Astrocyte (in vitro differentiated cells and primary cell): ENCODE measurements around the gene ADCY4. TPM values are rescaled to one million over a fixed set of nuclear protein-coding genes. Genes with fewer than 3 reads are reported as not detected.

Experiments
- DNase-seq: peaks from one replicate; pipeline ENCODE4 v3.0.0-alpha.2; 2010; ENCODE audit warnings: low read depth
- FAIRE-seq: peaks from 2 replicates; lab custom pipeline; 2011; peaks lifted over from hg19 to GRCh38; lab: Jason Lieb, UNC
- H2AFZ ChIP-seq: 2 replicates; pipeline ENCODE4 v1.6.0; 2012; ENCODE audit warnings: low read depth, low read length, inconsistent platforms
- H3K27ac ChIP-seq: 2 replicates; pipeline ENCODE4 v1.5.1; 2011; ENCODE audit warnings: low read depth, low read length, inconsistent platforms
- H3K27me3 ChIP-seq: 2 replicates; pipeline ENCODE4 v1.6.0; 2011; ENCODE audit warnings: low read length, inconsistent platforms; ENCODE audit not compliant: insufficient read depth
- H3K36me3 ChIP-seq: 2 replicates; pipeline ENCODE4 v1.5.1; 2011; ENCODE audit warnings: low read length, inconsistent platforms; ENCODE audit not compliant: insufficient read depth
- H3K4me1 ChIP-seq: 2 replicates; pipeline ENCODE4 v1.5.1; 2011; ENCODE audit warnings: low read length, inconsistent platforms; ENCODE audit not compliant: insufficient read depth
- H3K4me2 ChIP-seq: 2 replicates; pipeline ENCODE4 v1.6.0; 2012; ENCODE audit warnings: low read length, inconsistent platforms
- H3K4me3 ChIP-seq: 2 replicates; pipeline ENCODE4 v1.5.1; 2011; ENCODE audit warnings: low read depth, mild to moderate bottlenecking, low read length, inconsistent platforms; ENCODE audit not compliant: insufficient read depth
- H3K79me2 ChIP-seq: 2 replicates; pipeline ENCODE4 v1.6.0; 2012; ENCODE audit warnings: mild to moderate bottlenecking, low read length, inconsistent platforms; ENCODE audit not compliant: insufficient read depth
- H3K9ac ChIP-seq: 2 replicates; pipeline ENCODE4 v1.6.0; 2012; ENCODE audit warnings: mild to moderate bottlenecking, low read length, inconsistent platforms
- H3K9me3 ChIP-seq: 2 replicates; pipeline ENCODE4 v1.5.1; 2012; ENCODE audit warnings: low read depth, mild to moderate bottlenecking, low read length, inconsistent platforms; ENCODE audit not compliant: insufficient read depth
- H4K20me1 ChIP-seq: 2 replicates; pipeline ENCODE4 v1.6.0; 2012; ENCODE audit warnings: low read length, inconsistent platforms; ENCODE audit not compliant: insufficient read depth
- H3K27ac Mint-ChIP-seq: one replicate; pipeline ENCODE4 v1.8.0; 2021; ENCODE audit warnings: mild to moderate bottlenecking, mixed read lengths; ENCODE audit not compliant: unreplicated experiment
- H3K27me3 Mint-ChIP-seq: one replicate; pipeline ENCODE4 v1.8.0; 2021; ENCODE audit warnings: low read depth, mixed read lengths; ENCODE audit not compliant: unreplicated experiment
- H3K36me3 Mint-ChIP-seq: one replicate; pipeline ENCODE4 v1.8.0; 2021; ENCODE audit warnings: low read depth, mixed read lengths; ENCODE audit not compliant: unreplicated experiment
- H3K4me1 Mint-ChIP-seq: one replicate; pipeline ENCODE4 v1.8.0; 2021; ENCODE audit warnings: low read depth, mixed read lengths; ENCODE audit not compliant: unreplicated experiment
- H3K4me3 Mint-ChIP-seq: one replicate; pipeline ENCODE4 v1.8.0; 2021; ENCODE audit warnings: mild to moderate bottlenecking, moderate library complexity, mixed read lengths; ENCODE audit not compliant: unreplicated experiment
- H3K9me3 Mint-ChIP-seq: one replicate; pipeline ENCODE4 v1.8.0; 2021; ENCODE audit warnings: mild to moderate bottlenecking, mixed read lengths; ENCODE audit not compliant: unreplicated experiment
- CTCF ChIP-seq: IDR thresholded peaks from 2 replicates; pipeline ENCODE4 v1.5.1; 2011; ENCODE audit warnings: low read depth, mild to moderate bottlenecking, inconsistent platforms, low read length, moderate library complexity; ENCODE audit not compliant: insufficient read depth
- EZH2 ChIP-seq: IDR thresholded peaks from 2 replicates; pipeline ENCODE4 v1.6.1; 2012; ENCODE audit warnings: mild to moderate bottlenecking, low read length, inconsistent platforms; ENCODE audit not compliant: insufficient read depth
- total RNA-seq: library from RNA; stranded (reverse); gene quantifications from 2 replicates; pipeline ENCODE4 v1.2.1, GENCODE V29; 2021

The ADCY4 gene
- total RNA-seq, 1 donor from 2014 or later: 0.32 TPM

- H3K4me1 Mint-ChIP-seq: peaks cover 2% of the 10 kb centered on the region
- no peaks in the 10 kb centered on the region for H3K36me3 Mint-ChIP-seq
- Histone ChIP-seq H4K20me1 (no peaks in the 10 kb centered on the region), H3K9ac (no peak overlapping the region), H3K4me1 (no peaks in the 10 kb centered on the region), H3K4me3 (no peak overlapping the region), H3K27me3 (peaks cover 40% of the 10 kb centered on the region), H3K4me2 (no peak overlapping the region), H3K79me2 (no peaks in the 10 kb centered on the region), H3K36me3 (no peaks in the 10 kb centered on the region), H3K27ac (no peak overlapping the region), H3K9me3 (no peaks in the 10 kb centered on the region), H2AFZ (no peak overlapping the region)
- no peak overlapping the region for H3K27ac Mint-ChIP-seq
- peaks cover 4% of the 10 kb centered on the region for H3K9me3 Mint-ChIP-seq
- peaks cover 47% of the 10 kb centered on the region for H3K27me3 Mint-ChIP-seq
- FAIRE-seq (no peak), DNase-seq (peak; percentile 21)
- TF ChIP-seq CTCF: no peak
- no peak for TF ChIP-seq EZH2
- no peak overlapping the region for H3K4me3 Mint-ChIP-seq
These were observed 18.9 kb upstream of the ADCY4 start for GRCh38 chr14:24353559-24354481.

GRCh38 chr14:24351517-24351916, 16.6 kb upstream of the ADCY4 start:
- Histone ChIP-seq H3K4me2 (no peak overlapping the region), H2AFZ (no peak overlapping the region), H3K27me3 (peaks cover 45% of the 10 kb centered on the region)

More at GRCh38 chr14:24351517-24351916, 16.6 kb upstream of the ADCY4 start:
- Mint-ChIP-seq H3K4me1 (peaks cover 2% of the 10 kb centered on the region), H3K27me3 (peaks cover 53% of the 10 kb centered on the region), H3K4me3 (no peak overlapping the region), H3K9me3 (peaks cover 4% of the 10 kb centered on the region), H3K27ac (no peak overlapping the region), H3K36me3 (no peaks in the 10 kb centered on the region)
- Histone ChIP-seq H3K9ac (no peak overlapping the region), H3K4me1 (no peaks in the 10 kb centered on the region), H3K4me3 (no peak overlapping the region), H3K79me2 (no peaks in the 10 kb centered on the region), H3K36me3 (no peaks in the 10 kb centered on the region), H3K27ac (no peak overlapping the region), H4K20me1 (no peaks in the 10 kb centered on the region), H3K9me3 (no peaks in the 10 kb centered on the region)
- no peak for FAIRE-seq
- TF ChIP-seq CTCF (no peak), EZH2 (no peak)
- no peak for DNase-seq
